Activated naive CD8-positive, alpha-beta T cell treated with anti-CD3 and anti-CD28 coated beads for 36 hours (primary cell): ENCODE measurements around the gene PSD4. TPM values are rescaled to one million over a fixed set of nuclear protein-coding genes. Genes with fewer than 3 reads are reported as not detected.

Experiments
- DNase-seq: peaks from one replicate; pipeline ENCODE4 v3.0.0; 2021
- H3K27ac Mint-ChIP-seq: one replicate; pipeline ENCODE4 v1.8.0; 2022; ENCODE audit warnings: mild to moderate bottlenecking, moderate library complexity, mixed read lengths
- H3K27me3 Mint-ChIP-seq: one replicate; pipeline ENCODE4 v1.8.0; 2022; ENCODE audit warnings: mild to moderate bottlenecking, mixed read lengths
- H3K36me3 Mint-ChIP-seq: one replicate; pipeline ENCODE4 v1.8.0; 2021; ENCODE audit warnings: mild to moderate bottlenecking, mixed read lengths
- H3K4me1 Mint-ChIP-seq: one replicate; pipeline ENCODE4 v1.8.0; 2021; ENCODE audit warnings: mixed read lengths
- H3K4me3 Mint-ChIP-seq: one replicate; pipeline ENCODE4 v1.8.0; 2022; ENCODE audit warnings: mild to moderate bottlenecking, moderate library complexity, mixed read lengths
- H3K9me3 Mint-ChIP-seq: one replicate; pipeline ENCODE4 v1.8.0; 2022; ENCODE audit warnings: mixed read lengths
- total RNA-seq, 2 experiments: library from RNA; stranded (reverse); gene quantifications; one replicate each; pipeline ENCODE4 v1.2.3, GENCODE V29; 2021

The PSD4 gene
- total RNA-seq, 2 experiments from 2014 or later = 194 to 198 TPM

DNA sequence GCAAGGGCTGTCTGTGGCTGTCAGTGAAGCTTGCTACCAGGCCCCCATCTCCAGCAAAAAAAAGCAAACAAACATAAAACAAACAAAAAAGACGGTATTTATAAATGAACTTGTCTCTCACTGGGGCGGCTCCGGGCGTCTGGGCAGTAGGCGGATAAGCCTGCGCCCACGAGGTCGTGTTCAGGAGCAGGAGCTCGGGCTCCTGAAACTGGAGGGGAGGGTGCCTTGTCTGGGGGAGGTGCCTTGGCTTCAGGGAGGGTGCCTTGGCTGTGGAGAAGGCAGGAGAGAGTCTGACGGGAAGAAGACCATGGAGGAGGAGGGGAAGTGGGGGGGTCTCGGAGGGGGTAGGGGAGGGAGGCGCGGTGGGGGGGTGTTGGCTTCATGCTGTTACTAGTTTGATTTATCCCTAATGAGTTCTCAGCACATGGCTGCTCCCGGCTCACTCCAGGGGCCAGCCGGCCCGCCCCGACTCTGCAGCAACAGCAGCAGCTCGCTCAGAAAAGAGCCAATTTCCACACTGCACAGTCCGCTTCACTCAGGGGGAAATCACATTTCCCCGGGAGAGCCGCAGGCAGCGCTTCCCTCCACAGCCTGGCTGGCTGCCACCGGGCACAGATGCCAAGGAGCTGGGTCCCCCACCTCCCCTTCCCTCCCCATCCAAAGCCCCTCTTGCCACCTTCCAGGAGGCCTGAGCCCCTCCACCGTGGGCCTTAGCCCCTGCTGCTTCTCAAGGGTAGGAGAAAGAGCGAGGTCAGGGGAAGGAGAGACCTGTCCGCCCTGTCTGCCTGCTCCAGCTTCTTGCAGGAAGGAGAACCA lies 38.7 kb downstream of the PSD4 start:
- H3K36me3 Mint-ChIP-seq = no peaks in the 10 kb centered on the region
- peaks cover 4% of the 10 kb centered on the region for H3K4me1 Mint-ChIP-seq
- H3K27ac Mint-ChIP-seq = no peak overlapping the region
- H3K4me3 Mint-ChIP-seq = no peak overlapping the region
- no peak for DNase-seq
- no peaks in the 10 kb centered on the region for H3K9me3 Mint-ChIP-seq
- H3K27me3 Mint-ChIP-seq = no peaks in the 10 kb centered on the region

DNA sequence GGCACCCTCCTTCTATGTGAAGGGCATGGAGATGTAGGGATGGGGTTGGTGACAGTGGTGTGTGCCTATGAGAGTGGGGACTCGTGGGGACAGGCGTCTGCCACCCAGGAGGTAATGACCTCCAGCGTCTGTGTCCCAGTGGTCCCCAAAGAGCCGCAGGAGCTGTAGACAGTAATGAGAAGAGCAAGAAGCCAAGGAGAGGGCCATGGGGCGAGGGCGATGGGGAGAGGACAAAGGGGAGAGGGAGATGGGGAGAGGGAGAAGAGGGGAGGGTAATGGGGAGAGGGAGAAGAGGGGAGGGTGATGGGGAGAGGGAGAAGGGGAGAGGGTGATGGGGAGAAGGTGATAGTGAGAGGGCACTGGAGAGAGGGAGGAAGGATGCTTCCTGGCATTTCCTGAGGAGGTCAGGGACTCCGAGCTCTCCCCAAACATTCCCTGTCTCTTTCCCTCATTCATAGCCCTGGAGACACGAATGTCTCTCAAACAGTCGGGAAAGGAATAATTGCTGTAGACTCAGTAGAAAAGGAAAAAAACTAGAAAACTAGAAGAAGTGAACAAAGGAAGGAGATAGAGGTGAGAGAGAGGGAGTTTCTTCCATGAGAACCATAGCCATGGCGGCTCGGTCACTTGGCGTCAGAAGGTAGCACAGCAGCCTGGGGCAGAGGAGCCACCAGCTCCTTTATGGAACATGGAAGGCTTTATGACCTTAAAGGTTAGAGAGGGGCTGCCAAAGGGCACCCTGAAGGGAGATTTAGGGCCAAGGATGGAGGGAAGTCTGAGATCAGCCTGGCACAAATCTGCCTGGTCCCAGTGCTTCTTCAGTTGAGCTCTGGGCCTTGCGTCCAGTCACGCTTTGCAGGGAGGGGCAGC lies 39.5 kb downstream of the PSD4 start:
- Mint-ChIP-seq H3K4me3 (no peak overlapping the region), H3K27me3 (no peaks in the 10 kb centered on the region), H3K27ac (no peak overlapping the region), H3K4me1 (peaks cover 12% of the 10 kb centered on the region), H3K9me3 (no peaks in the 10 kb centered on the region), H3K36me3 (no peaks in the 10 kb centered on the region)
- no peak for DNase-seq

DNA sequence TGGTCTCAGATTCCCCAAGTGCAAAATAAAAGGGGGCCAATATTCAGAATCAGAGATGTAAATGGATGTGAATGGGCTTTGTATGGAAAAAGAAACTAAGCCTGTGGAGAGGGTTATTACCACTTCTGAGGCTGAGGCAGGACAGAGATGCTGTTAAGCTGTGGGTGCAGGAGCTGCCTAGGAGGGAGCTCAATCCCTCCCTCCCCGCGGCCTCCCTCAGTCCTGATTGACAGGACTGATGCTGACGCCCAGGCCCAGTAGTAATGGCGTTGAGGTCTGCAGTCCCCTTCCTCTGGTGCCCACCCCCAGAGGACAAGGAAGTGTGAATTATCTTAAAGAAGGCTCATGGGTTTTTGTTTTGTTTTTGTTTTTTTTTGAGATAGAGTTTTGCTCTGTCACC lies 40.4 kb downstream of the PSD4 start:
- Mint-ChIP-seq H3K27me3 (no peaks in the 10 kb centered on the region), H3K4me3 (no peak overlapping the region), H3K27ac (no peak overlapping the region), H3K4me1 (peaks cover 17% of the 10 kb centered on the region), H3K36me3 (no peaks in the 10 kb centered on the region), H3K9me3 (no peaks in the 10 kb centered on the region)
- DNase-seq = no peak

DNA sequence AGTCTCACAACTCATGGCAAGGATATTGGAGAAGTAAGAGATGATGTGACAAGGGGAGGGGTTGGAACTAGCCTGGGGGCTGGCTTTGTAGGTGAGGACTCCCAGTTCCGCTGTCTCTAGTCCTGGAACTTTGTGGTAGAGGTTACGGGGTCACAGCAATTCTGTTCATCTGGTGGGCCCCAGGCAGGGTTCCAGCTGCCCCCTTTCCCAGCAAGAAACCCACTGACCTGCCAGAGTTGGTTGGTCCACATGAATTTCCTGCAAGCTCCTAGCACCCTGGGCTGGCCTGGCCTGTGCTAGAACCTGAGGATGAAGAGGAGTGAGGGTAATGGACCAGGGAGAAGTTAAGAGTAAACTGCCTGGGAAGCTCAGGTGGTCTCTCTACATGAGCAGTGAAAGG lies 41.3 kb downstream of the PSD4 start:
- H3K9me3 Mint-ChIP-seq = no peaks in the 10 kb centered on the region
- no peaks in the 10 kb centered on the region for H3K36me3 Mint-ChIP-seq
- H3K27me3 Mint-ChIP-seq = no peaks in the 10 kb centered on the region
- H3K4me3 Mint-ChIP-seq = no peak overlapping the region
- peaks cover 18% of the 10 kb centered on the region for H3K4me1 Mint-ChIP-seq
- no peak for DNase-seq
- H3K27ac Mint-ChIP-seq = no peak overlapping the region

DNA sequence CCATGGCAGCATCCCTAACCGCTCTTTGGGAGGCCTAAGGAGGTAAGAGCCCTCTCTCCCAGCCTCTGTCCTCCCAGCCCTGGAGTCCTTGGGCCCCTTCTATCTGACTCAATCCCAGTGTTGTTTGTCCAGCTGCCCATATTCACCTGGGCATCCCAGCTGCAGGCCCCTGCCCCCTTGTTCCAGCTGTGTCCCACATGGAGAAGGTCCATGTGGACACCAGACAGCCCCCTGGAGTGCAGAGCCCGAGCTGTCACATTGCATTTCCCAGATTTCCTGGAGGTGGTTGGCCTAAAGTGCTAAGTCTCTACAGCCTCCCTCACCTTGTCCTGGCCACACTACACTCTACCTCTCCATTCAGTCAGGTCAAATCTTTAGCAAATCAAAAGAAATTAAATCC lies 42.5 kb downstream of the PSD4 start:
- no peaks in the 10 kb centered on the region for H3K9me3 Mint-ChIP-seq
- DNase-seq = no peak
- no peaks in the 10 kb centered on the region for H3K27me3 Mint-ChIP-seq
- no peak overlapping the region for H3K27ac Mint-ChIP-seq
- no peaks in the 10 kb centered on the region for H3K36me3 Mint-ChIP-seq
- peaks cover 19% of the 10 kb centered on the region for H3K4me1 Mint-ChIP-seq
- no peak overlapping the region for H3K4me3 Mint-ChIP-seq

DNA sequence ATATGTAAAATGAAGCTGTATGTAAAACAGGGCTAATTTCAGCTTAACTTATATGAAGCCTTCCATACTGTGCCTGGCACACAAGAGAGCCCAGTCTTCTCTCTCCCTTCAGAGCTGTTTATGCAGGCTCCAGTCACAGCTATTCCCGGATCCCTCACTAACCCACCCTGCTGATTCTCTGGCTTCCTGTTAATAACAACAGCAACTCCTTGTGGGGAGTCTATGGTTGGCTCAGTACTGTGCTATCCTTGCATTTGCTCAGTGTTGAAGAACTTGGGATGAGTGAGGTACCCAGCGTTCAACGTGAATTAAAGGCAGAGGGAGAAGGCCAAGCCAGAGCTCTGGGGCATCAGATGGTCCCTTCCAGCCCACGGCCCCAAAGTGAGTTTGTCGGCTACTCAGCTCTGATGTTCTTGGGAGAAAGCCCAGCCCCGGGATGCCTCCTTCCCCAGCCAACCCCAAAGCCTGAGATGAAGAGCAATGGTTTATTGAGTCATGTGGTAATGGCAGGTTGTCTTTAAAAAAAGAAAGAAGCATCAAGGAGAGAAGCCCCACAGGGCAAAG lies 43.2 kb downstream of the PSD4 start:
- DNase-seq = no peak
- peaks cover 19% of the 10 kb centered on the region for H3K4me1 Mint-ChIP-seq
- no peaks in the 10 kb centered on the region for H3K27me3 Mint-ChIP-seq
- no peak overlapping the region for H3K4me3 Mint-ChIP-seq
- H3K36me3 Mint-ChIP-seq = no peaks in the 10 kb centered on the region
- no peaks in the 10 kb centered on the region for H3K9me3 Mint-ChIP-seq
- no peak overlapping the region for H3K27ac Mint-ChIP-seq

DNA sequence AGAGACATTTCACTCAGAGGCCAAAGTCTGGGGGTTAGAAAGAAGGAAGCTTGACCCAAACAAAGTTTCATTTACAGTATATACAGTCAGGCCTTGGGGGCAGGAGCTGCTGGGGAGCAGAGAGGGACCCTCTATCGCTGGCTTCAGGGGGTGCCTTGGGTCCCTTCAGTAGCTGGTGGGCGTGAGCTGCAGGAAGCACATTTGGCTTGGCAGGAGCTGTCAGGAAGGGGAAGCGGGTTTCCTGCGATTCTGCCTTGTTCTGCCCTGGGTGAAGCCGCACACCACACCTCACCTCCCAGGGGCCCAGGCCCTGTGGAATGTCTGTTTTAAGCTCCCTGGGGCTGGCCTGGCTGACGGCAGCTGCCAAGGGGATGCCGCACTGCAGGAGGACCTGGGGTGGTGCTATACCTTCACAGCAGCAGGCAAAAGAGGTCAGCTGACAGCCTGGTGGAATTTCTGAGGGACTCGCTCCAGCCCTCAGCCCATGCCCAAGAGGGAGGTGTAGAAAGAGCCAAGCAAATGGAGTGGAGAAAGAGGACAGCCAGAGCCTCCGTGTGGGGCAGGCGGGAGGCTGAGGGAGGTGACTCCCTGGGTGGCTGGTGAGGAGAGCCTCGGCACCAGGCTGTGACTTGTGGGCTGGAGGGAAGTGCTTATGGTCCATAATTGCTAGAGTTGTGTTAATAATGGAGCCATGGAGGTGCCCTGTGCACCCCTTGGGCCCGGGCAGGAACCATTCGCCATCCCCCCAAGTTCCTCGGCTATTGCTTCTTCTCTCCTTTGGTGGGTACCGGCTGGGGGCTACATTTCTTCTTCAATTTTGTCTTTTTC lies 43.9 kb downstream of the PSD4 start:
- DNase-seq = no peak
- no peak overlapping the region for H3K4me3 Mint-ChIP-seq
- H3K36me3 Mint-ChIP-seq = no peaks in the 10 kb centered on the region
- H3K9me3 Mint-ChIP-seq = no peaks in the 10 kb centered on the region
- H3K4me1 Mint-ChIP-seq = peaks cover 19% of the 10 kb centered on the region
- H3K27ac Mint-ChIP-seq = no peak overlapping the region
- H3K27me3 Mint-ChIP-seq = no peaks in the 10 kb centered on the region

DNA sequence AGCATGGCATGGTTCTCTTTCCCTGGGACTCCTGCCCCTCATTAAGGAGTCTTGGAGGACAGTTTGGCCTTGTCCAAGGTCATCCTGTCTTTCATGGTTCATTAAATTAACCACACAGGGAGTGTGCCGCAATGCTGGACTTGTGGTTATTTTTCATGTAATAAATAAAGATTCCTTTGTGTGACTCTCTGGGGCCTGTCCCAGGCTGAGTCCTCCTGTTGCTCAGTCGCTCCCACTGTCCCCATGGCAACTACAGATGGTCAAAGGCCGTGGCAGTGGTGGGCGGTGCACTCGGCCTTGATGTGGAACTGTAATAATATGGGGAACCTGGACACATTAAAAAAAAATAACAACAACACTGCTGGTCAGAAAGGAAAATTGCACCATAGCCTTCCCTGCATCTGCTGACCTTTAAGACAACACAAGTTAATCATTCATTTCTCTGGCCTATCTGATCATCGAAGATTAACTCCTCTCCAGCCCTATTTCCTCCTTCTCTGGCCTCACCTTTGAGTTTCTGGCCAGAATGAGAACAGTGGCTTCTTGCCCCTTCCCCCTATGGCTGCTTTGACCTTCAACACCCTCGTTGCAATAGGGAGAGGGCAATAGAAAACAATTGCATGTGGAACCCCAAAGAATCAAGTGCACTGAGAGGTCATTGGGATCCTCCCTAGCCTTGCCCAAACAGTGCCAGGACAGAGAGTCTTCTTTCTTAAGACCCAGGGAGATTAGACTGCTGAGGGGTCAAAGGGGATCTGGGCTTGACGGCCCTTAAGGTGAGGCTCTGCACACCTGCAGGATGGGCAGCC lies 44.7 kb downstream of the PSD4 start:
- no peak for DNase-seq
- Mint-ChIP-seq H3K27me3 (no peaks in the 10 kb centered on the region), H3K4me1 (peaks cover 19% of the 10 kb centered on the region), H3K27ac (no peak overlapping the region), H3K9me3 (no peaks in the 10 kb centered on the region), H3K36me3 (no peaks in the 10 kb centered on the region), H3K4me3 (no peak overlapping the region)

DNA sequence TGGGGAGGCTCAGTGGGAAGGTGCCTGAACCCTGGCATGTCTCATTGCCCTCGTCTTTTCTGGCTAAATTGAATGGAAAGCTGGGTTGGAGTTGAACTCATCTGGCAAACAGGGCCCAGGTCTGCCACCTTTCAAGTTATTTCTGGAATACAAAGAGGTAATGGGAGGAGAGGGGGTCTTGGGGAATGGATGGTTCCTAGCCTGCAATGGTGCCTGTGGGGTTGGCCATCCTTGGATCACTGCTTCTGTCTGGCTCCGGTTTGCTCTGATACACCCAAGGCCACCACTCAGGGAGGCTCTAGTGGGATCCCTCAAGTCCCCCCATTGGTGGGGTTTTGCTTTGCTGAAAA lies 45.3 kb downstream of the PSD4 start:
- H3K9me3 Mint-ChIP-seq = no peaks in the 10 kb centered on the region
- H3K36me3 Mint-ChIP-seq = no peaks in the 10 kb centered on the region
- no peak for DNase-seq
- no peaks in the 10 kb centered on the region for H3K27me3 Mint-ChIP-seq
- H3K4me1 Mint-ChIP-seq = peaks cover 19% of the 10 kb centered on the region
- H3K27ac Mint-ChIP-seq = no peak overlapping the region
- no peak overlapping the region for H3K4me3 Mint-ChIP-seq

DNA sequence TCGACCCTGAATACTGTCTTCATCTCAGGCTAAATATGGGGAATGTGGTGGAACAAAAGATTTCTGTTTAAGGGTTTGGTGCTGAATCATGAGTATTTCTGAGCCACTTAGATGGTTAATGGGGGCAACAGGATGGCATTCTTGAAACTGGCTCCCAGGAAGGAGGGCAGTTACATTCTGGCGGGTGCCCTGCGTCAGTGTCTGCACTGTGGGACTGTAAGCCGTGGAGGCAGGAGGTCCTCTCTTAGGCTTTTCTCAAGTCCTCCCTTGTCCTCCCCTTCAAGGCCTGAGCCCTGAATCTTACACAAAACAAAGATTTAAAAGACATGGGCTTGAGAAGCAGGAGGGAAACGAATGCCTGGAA lies 45.7 kb downstream of the PSD4 start:
- no peak for DNase-seq
- Mint-ChIP-seq H3K9me3 (no peaks in the 10 kb centered on the region), H3K27me3 (no peaks in the 10 kb centered on the region), H3K4me1 (peaks cover 19% of the 10 kb centered on the region), H3K27ac (no peak overlapping the region), H3K36me3 (peaks cover 2% of the 10 kb centered on the region), H3K4me3 (no peak overlapping the region)

DNA sequence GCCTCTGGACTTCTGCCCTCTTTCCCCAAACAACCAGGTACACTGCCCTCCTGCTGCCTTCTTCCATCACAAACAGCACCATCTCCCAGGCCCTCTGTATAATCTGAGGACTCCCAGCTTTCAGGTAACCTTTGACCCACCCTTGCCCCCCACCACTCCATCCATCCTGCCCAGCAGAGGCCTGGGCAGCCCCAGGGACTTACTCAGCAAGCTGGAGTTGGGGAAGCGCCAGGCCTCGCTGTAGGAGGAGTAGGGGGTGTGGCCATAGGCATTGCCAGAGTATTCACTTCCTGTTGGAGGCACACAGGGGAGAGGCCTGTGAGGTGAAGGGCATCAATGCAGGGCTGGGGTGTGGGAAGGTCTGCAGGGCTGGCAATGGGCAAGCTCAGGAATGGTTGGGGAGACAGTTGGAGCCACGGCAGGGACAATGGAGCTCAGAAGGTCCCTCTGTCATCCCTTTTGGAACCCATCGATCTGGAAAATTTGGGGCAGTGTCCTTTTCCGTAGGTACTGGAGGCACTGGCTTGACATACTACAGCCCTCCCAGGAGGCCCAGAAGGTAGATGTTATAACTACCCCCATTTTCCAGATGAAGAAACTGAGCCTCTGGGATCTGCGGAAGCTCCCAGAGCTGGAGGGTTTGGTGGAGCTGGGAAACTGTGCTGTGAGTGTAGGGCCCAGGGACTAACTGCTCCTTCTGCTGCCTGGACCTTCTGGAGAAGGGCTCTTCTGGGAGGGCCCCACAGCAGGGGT lies 46.3 kb downstream of the PSD4 start:
- no peak for DNase-seq
- Mint-ChIP-seq H3K4me3 (no peak overlapping the region), H3K4me1 (peaks cover 19% of the 10 kb centered on the region), H3K36me3 (peaks cover 2% of the 10 kb centered on the region), H3K27me3 (no peaks in the 10 kb centered on the region), H3K9me3 (no peaks in the 10 kb centered on the region), H3K27ac (no peak overlapping the region)

DNA sequence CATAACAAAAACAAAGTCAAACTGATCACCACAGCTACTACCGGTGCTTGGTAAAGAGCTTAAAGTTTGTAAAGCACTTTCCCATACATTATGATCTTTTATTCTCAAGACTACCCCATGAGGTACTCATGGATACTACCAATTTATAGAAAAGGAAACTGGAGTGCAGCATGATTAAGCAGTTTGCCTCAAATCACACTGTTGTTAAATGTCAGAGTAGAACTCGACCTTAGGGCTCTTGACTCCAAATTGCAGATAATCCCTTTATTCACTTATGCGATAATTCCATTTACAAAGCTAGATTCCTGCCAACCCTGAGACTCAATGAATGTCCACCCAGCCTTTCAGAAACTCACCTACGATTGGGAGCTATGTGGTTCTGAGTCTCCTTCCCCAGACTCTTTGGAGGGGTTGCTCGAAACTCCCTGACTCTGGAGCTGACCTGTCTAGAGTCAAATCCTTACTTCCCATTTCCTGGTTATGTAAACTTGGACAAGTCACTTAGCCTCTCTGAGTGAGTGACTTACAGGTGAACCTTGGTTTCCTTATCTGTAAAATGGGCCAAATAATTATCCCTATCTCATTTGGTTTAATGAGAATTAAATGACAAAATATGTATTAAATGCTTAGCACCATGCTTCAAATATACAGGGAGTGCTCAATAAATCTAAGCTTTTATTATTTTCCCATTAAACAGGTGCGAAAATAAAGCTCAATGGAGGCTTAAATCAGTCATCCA lies 47.4 kb downstream of the PSD4 start:
- no peak overlapping the region for H3K27ac Mint-ChIP-seq
- no peak for DNase-seq
- H3K4me3 Mint-ChIP-seq = no peak overlapping the region
- peaks cover 2% of the 10 kb centered on the region for H3K36me3 Mint-ChIP-seq
- peaks cover 19% of the 10 kb centered on the region for H3K4me1 Mint-ChIP-seq
- H3K27me3 Mint-ChIP-seq = no peaks in the 10 kb centered on the region
- H3K9me3 Mint-ChIP-seq = no peaks in the 10 kb centered on the region

DNA sequence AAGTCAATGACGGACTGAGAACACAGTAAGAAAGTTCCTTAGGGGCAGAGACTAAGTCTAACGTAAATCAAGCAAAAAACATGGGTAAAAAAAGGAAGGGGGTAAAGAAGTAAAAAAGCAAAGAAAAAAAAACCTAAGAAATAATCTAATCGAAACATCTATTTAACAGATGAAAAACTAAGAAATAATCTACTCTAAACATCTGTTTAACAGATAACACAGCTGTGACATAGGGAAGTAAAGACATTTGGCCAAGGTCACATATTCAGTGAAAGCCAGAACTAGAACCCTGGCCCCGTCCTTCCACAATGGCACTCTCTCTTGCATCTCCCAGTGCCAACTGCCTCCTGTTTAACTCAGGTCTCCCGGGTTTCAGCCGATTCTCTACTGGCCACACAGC lies 48.1 kb downstream of the PSD4 start:
- Mint-ChIP-seq H3K27ac (no peak overlapping the region), H3K9me3 (no peaks in the 10 kb centered on the region), H3K4me1 (peaks cover 19% of the 10 kb centered on the region), H3K4me3 (no peak overlapping the region), H3K36me3 (peaks cover 2% of the 10 kb centered on the region), H3K27me3 (no peaks in the 10 kb centered on the region)
- DNase-seq = no peak
